ENCODE results near the gene NFX1. TPM values are rescaled to one million over a fixed set of nuclear protein-coding genes. Genes with fewer than 3 reads are reported as not detected.

NFX1 gene
- total and polyA plus RNA-seq, 10 of the 15 experiments (the other 5 are each of a cell fraction or from before 2014, with no cell fraction given), result 11.9 to 45.1 (median 36.1) TPM

DNA sequence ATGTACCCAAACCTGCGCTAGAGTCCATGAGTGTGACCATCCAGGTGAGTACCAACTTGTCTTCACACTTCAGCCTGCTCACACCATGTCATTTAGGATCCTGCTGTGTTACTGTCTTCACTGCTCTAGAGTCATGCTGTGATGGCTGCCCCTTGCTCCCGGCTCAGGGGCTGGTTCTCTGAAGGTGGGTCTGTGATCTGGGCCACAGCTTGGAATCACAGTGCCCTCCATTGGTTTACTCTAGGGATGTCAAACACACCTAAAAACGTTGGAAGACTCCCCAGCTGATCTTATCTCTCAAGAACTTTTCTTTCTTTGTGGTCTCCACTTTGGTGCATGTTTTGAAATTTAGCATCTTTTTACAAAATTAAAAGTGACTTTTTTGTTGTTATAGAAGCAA lies 53.8 kb downstream of the NFX1 start:
- Histone ChIP-seq H3K4me2 (ENCODE audit: control insufficient read depth, insufficient read depth) (no peak overlapping the region), H3K27ac (ENCODE audit: control insufficient read depth, insufficient read depth) (no peak overlapping the region), H3K4me1 (ENCODE audit: control insufficient read depth, insufficient read depth, low read length) (no peaks in the 10 kb centered on the region), H2AFZ (ENCODE audit: control insufficient read depth, low read depth, low read length) (no peak overlapping the region), H3K36me3 (ENCODE audit: control insufficient read depth in 2 of 2, insufficient read depth in 2 of 2, low read length in 1 of 2) (peaks cover 12 to 40% of the 10 kb centered on the region in 2 experiments), H3K4me3 (no peak overlapping the region), H3K27me3 (replicated peaks in 1 of 2; ENCODE audit: control insufficient read depth in 2 of 2, insufficient read depth in 2 of 2, low read length in 1 of 2) (no peaks in the 10 kb centered on the region), H3K9me3 (replicated peaks; ENCODE audit: control insufficient read depth, insufficient read depth, low read length) (peaks cover 9% of the 10 kb centered on the region; the same call in 2 of the 3 replicates), H3K79me2 (ENCODE audit: control insufficient read depth, insufficient read depth, low read length) (no peaks in the 10 kb centered on the region), H3K9ac (ENCODE audit: control insufficient read depth, insufficient read depth, low read length) (no peak overlapping the region), H4K20me1 (ENCODE audit: control insufficient read depth, insufficient read depth) (no peaks in the 10 kb centered on the region)
- ATAC-seq (no peak), FAIRE-seq (no peak), DNase-seq (ENCODE audit: low read depth, low spot score) (no peak)
- intact Hi-C loops (cut with micrococcal nuclease; ENCODE audit: unreplicated experiment) (no loop called here), in situ Hi-C loops (cut with MboI) (no loop called here)
- ChIA-PET RAD21 (ENCODE audit: unreplicated experiment) (no interaction called here), SMC1A (ENCODE audit: uncharacterized antibody, unreplicated experiment) (interaction anchor here (1.1 to 1.3 kb wide), 2 partner anchors 34 to 59 kb away, joined by 3 read pairs; no protein-coding TSS in a partner anchor), CTCF (no interaction called here), POLR2A (no interaction called here)
- TF ChIP-seq TCF3 (IDR thresholded peaks at IDR 0.05; ENCODE audit: borderline replicate concordance, insufficient read depth, low read depth, low read length) (no peak), NR2C2 (IDR thresholded peaks at IDR 0.05; ENCODE audit: borderline replicate concordance, control insufficient read depth, insufficient read length, low read depth) (no peak), ZNF207 (IDR thresholded peaks at IDR 0.05; ENCODE audit: borderline replicate concordance) (no peak), ZNF622 (IDR thresholded peaks at IDR 0.05) (no peak), PRDM15 (CRISPR knock-in tag; IDR thresholded peaks at IDR 0.05) (no peak), JUND (IDR thresholded peaks at IDR 0.05; ENCODE audit: low read depth, low read length) (no peak), ZBED1 (IDR thresholded peaks at IDR 0.05; ENCODE audit: borderline replicate concordance) (no peak), IKZF1 (conservative IDR thresholded peaks at IDR 0.05) (no peak), CHD2 (IDR thresholded peaks at IDR 0.05; ENCODE audit: borderline replicate concordance, low read depth, low read length) (no peak), MEF2A (IDR thresholded peaks at IDR 0.05; ENCODE audit: insufficient read depth, low read depth, low read length) (no peak)
- TF ChIP-seq, protein P1, sequence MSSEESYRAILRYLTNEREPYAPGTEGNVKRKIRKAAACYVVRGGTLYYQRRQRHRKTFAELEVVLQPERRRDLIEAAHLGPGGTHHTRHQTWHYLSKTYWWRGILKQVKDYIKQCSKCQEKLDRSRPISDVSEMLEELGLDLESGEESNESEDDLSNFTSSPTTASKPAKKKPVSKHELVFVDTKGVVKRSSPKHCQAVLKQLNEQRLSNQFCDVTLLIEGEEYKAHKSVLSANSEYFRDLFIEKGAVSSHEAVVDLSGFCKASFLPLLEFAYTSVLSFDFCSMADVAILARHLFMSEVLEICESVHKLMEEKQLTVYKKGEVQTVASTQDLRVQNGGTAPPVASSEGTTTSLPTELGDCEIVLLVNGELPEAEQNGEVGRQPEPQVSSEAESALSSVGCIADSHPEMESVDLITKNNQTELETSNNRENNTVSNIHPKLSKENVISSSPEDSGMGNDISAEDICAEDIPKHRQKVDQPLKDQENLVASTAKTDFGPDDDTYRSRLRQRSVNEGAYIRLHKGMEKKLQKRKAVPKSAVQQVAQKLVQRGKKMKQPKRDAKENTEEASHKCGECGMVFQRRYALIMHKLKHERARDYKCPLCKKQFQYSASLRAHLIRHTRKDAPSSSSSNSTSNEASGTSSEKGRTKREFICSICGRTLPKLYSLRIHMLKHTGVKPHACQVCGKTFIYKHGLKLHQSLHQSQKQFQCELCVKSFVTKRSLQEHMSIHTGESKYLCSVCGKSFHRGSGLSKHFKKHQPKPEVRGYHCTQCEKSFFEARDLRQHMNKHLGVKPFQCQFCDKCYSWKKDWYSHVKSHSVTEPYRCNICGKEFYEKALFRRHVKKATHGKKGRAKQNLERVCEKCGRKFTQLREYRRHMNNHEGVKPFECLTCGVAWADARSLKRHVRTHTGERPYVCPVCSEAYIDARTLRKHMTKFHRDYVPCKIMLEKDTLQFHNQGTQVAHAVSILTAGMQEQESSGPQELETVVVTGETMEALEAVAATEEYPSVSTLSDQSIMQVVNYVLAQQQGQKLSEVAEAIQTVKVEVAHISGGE (CRISPR knock-in tag; IDR thresholded peaks at IDR 0.05), result no peak
- TF ChIP-seq, protein P2, sequence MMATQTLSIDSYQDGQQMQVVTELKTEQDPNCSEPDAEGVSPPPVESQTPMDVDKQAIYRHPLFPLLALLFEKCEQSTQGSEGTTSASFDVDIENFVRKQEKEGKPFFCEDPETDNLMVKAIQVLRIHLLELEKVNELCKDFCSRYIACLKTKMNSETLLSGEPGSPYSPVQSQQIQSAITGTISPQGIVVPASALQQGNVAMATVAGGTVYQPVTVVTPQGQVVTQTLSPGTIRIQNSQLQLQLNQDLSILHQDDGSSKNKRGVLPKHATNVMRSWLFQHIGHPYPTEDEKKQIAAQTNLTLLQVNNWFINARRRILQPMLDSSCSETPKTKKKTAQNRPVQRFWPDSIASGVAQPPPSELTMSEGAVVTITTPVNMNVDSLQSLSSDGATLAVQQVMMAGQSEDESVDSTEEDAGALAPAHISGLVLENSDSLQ (IDR thresholded peaks at IDR 0.05), result no peak
- TF ChIP-seq, protein P3, sequence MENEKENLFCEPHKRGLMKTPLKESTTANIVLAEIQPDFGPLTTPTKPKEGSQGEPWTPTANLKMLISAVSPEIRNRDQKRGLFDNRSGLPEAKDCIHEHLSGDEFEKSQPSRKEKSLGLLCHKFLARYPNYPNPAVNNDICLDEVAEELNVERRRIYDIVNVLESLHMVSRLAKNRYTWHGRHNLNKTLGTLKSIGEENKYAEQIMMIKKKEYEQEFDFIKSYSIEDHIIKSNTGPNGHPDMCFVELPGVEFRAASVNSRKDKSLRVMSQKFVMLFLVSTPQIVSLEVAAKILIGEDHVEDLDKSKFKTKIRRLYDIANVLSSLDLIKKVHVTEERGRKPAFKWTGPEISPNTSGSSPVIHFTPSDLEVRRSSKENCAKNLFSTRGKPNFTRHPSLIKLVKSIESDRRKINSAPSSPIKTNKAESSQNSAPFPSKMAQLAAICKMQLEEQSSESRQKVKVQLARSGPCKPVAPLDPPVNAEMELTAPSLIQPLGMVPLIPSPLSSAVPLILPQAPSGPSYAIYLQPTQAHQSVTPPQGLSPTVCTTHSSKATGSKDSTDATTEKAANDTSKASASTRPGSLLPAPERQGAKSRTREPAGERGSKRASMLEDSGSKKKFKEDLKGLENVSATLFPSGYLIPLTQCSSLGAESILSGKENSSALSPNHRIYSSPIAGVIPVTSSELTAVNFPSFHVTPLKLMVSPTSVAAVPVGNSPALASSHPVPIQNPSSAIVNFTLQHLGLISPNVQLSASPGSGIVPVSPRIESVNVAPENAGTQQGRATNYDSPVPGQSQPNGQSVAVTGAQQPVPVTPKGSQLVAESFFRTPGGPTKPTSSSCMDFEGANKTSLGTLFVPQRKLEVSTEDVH (IDR thresholded peaks at IDR 0.05; ENCODE audit: low read depth, partially characterized antibody), result no peak
- BruUV-seq (replicated peaks), result no TSS peak
- WGBS (ENCODE audit: insufficient coverage, insufficient replicate concordance, low lambda C conversion rate, missing lambda C conversion rate), result 92% methylated on average over 3 of the region's 3 CpGs

All from GM12878 (cell line).